CD4-positive, alpha-beta memory T cell (primary cell): ENCODE measurements around the gene MYO18A. TPM values are rescaled to one million over a fixed set of nuclear protein-coding genes. Genes with fewer than 3 reads are reported as not detected.

ENCODE experiments used
- CTCF ChIA-PET: fragments of 350-600 bp; sonication (Branson Sonifier 250); formaldehyde crosslinking; loops from one replicate; lab custom pipeline; 2021; ENCODE audit warnings: inconsistent platforms; ENCODE audit not compliant: partially characterized antibody; lab: Charles Lee
- POLR2A ChIA-PET: fragments of 350-600 bp; sonication (Branson Sonifier 250); formaldehyde crosslinking; loops from one replicate; lab custom pipeline; 2021; ENCODE audit not compliant: partially characterized antibody; lab: Charles Lee
- DNase-seq, 5 donors: peaks; one replicate each; pipeline versions ENCODE4 v3.0.0 to v3.0.0-alpha.2; 2020 to 2022; ENCODE audit warnings: mixed read lengths in 1 of 5
- H3K27ac ChIP-seq: one replicate; pipeline ENCODE4 v1.7.0; 2013; ENCODE audit warnings: low read depth, low read length
- H3K27me3 ChIP-seq: 2 replicates; pipeline ENCODE4 v1.7.0; 2013; ENCODE audit warnings: mild to moderate bottlenecking, low read length, moderate library complexity; ENCODE audit not compliant: insufficient read depth
- H3K36me3 ChIP-seq: 2 replicates; pipeline ENCODE4 v1.7.0; 2013; ENCODE audit warnings: mild to moderate bottlenecking, low read length, moderate library complexity; ENCODE audit not compliant: insufficient read depth
- H3K4me1 ChIP-seq: 2 replicates; pipeline ENCODE4 v1.7.0; 2013; ENCODE audit warnings: mild to moderate bottlenecking, low read length, moderate library complexity; ENCODE audit not compliant: insufficient read depth
- H3K4me3 ChIP-seq, 2 donors: one replicate each; pipeline ENCODE4 v1.7.0; 2013; ENCODE audit warnings: low read length in 2 of 2, mild to moderate bottlenecking in 1 of 2
- H3K9me3 ChIP-seq, 2 donors: one replicate each; pipeline ENCODE4 v1.7.0; 2013; ENCODE audit warnings: low read length in 2 of 2, control low read depth in 1 of 2; ENCODE audit not compliant: control insufficient read depth in 1 of 2
- H3K27ac Mint-ChIP-seq, 7 donors: one replicate each; pipeline ENCODE4 v1.8.0; 2020 to 2021; ENCODE audit warnings: mixed read lengths in 7 of 7, mild to moderate bottlenecking in 6 of 7, inconsistent platforms in 3 of 7, moderate library complexity in 3 of 7
- H3K27me3 Mint-ChIP-seq, 2 donors: one replicate each; pipeline ENCODE4 v1.8.0; 2020 to 2021; ENCODE audit warnings: mixed read lengths in 2 of 2
- H3K36me3 Mint-ChIP-seq, 2 donors: one replicate each; pipeline ENCODE4 v1.8.0; 2020 to 2021; ENCODE audit warnings: mixed read lengths in 2 of 2, inconsistent platforms in 1 of 2, mild to moderate bottlenecking in 1 of 2
- H3K4me1 Mint-ChIP-seq, 4 donors: one replicate each; pipeline ENCODE4 v1.8.0; 2020 to 2021; ENCODE audit warnings: mixed read lengths in 4 of 4, mild to moderate bottlenecking in 1 of 4
- H3K4me3 Mint-ChIP-seq, 8 donors: one replicate each; pipeline ENCODE4 v1.8.0; 2020 to 2021; ENCODE audit warnings: mixed read lengths in 8 of 8, mild to moderate bottlenecking in 7 of 8, moderate library complexity in 6 of 8, inconsistent platforms in 3 of 8
- H3K9me3 Mint-ChIP-seq, 8 donors: one replicate each; pipeline ENCODE4 v1.8.0; 2020 to 2021; ENCODE audit warnings: mixed read lengths in 8 of 8, mild to moderate bottlenecking in 5 of 8, inconsistent platforms in 3 of 8, moderate library complexity in 1 of 8
- intact Hi-C: fragments of 100-400 bp; cut with micrococcal nuclease; formaldehyde crosslinking; loops from one replicate; pipeline ENCODE4 v1.15.1; 2023
- polyA plus RNA-seq, 2 donors: library from polyadenylated mRNA; unstranded; fragments of 300-500 nt; fragmentation: Illumina TruSeq; gene quantifications; one replicate each; pipeline ENCODE4 v1.2.3, GENCODE V29; 2021
- total RNA-seq, 2 experiments: library from RNA; stranded (reverse); gene quantifications; one replicate each; pipeline ENCODE4 v1.2.3, GENCODE V29; 2021

MYO18A gene
- total and polyA plus RNA-seq, 4 experiments from 2014 or later, result 6.0 to 136 (median 89.5) TPM

GRCh38 chr17:29108823-29109476, 71.2 kb downstream of the MYO18A start:
- H3K4me3 ChIP-seq, result no peak overlapping the region
- no peaks in the 10 kb centered on the region for H3K4me1 ChIP-seq
- Mint-ChIP-seq H3K9me3 (peaks cover 0 to 2% (median 0%) of the 10 kb centered on the region in 8 donors), H3K36me3 (peaks cover 52 to 71% of the 10 kb centered on the region in 2 donors), H3K4me1 (peaks cover 0 to 7% (median 3%) of the 10 kb centered on the region in 4 donors), H3K27ac (peak overlapping the region in 1 of 7 donors; percentile 47), H3K27me3 (no peaks in the 10 kb centered on the region), H3K4me3 (no peak overlapping the region)
- peak in 1 of 5 donors; percentile 2 for DNase-seq
- no peaks in the 10 kb centered on the region for H3K27me3 ChIP-seq
- no peak overlapping the region for H3K27ac ChIP-seq
- intact Hi-C loops, result no loop called here
- CTCF ChIA-PET, result interaction anchor here (0.8 to 13.7 kb wide), 3 partner anchors 8 to 382 kb away, joined by 3 to 318 read pairs (median 7); no protein-coding TSS in a partner anchor
- POLR2A ChIA-PET, result no interaction called here
- H3K9me3 ChIP-seq, result no peaks in the 10 kb centered on the region
- H3K36me3 ChIP-seq, result peaks cover 84% of the 10 kb centered on the region

GRCh38 chr17:29107933-29108822, 72.0 kb downstream of the MYO18A start:
- POLR2A ChIA-PET, result no interaction called here
- Histone ChIP-seq H3K4me1 (no peaks in the 10 kb centered on the region), H3K4me3 (no peak overlapping the region), H3K27ac (no peak overlapping the region), H3K27me3 (no peaks in the 10 kb centered on the region), H3K9me3 (no peaks in the 10 kb centered on the region), H3K36me3 (peaks cover 84% of the 10 kb centered on the region)
- CTCF ChIA-PET, result interaction anchor here (0.5 to 13.7 kb wide), 6 partner anchors 9 to 342 kb away, joined by 3 to 318 read pairs (median 4); no protein-coding TSS in a partner anchor
- peaks cover 0 to 7% (median 3%) of the 10 kb centered on the region in 4 donors for H3K4me1 Mint-ChIP-seq
- H3K27ac Mint-ChIP-seq, result peak overlapping the region in 1 of 7 donors; percentile 65
- DNase-seq, result peak in 1 of 5 donors; percentile 30
- H3K27me3 Mint-ChIP-seq, result no peaks in the 10 kb centered on the region
- H3K36me3 Mint-ChIP-seq, result peaks cover 55 to 78% of the 10 kb centered on the region in 2 donors
- H3K4me3 Mint-ChIP-seq, result no peak overlapping the region
- H3K9me3 Mint-ChIP-seq, result peaks cover 0 to 2% (median 0%) of the 10 kb centered on the region in 8 donors
- intact Hi-C loops, result no loop called here

- Mint-ChIP-seq H3K4me1 (peaks cover 0 to 12% (median 2%) of the 10 kb centered on the region in 4 donors), H3K4me3 (no peak overlapping the region), H3K27me3 (no peaks in the 10 kb centered on the region), H3K27ac (peak overlapping the region in 2 of 7 donors; percentile 15 to 35), H3K36me3 (peaks cover 57 to 77% of the 10 kb centered on the region in 2 donors), H3K9me3 (no peaks in the 10 kb centered on the region)
- intact Hi-C loops, result no loop called here
- Histone ChIP-seq H3K27ac (no peak overlapping the region), H3K27me3 (no peaks in the 10 kb centered on the region), H3K36me3 (peaks cover 79% of the 10 kb centered on the region), H3K4me3 (no peak overlapping the region), H3K9me3 (no peaks in the 10 kb centered on the region), H3K4me1 (no peaks in the 10 kb centered on the region)
- CTCF ChIA-PET, result interaction anchor here (0.7 to 13.7 kb wide), 5 partner anchors 9 to 143 kb away, joined by 3 to 318 read pairs (median 4); no protein-coding TSS in a partner anchor
- POLR2A ChIA-PET, result no interaction called here
- no peak for DNase-seq
These were observed 73.1 kb downstream of the MYO18A start for GRCh38 chr17:29107084-29107483.

- H3K36me3 ChIP-seq, result peaks cover 70% of the 10 kb centered on the region
- no peaks in the 10 kb centered on the region for H3K9me3 ChIP-seq
- H3K4me1 Mint-ChIP-seq, result peaks cover 0 to 16% (median 2%) of the 10 kb centered on the region in 4 donors
- ChIA-PET POLR2A (interaction anchor here (1.0 to 1.5 kb wide), 2 partner anchors 13 to 153 kb away, joined by 3 to 4 read pairs; no protein-coding TSS in a partner anchor), CTCF (interaction anchor here (1.1 kb wide), 1 partner anchor 150 kb away, joined by 3 read pairs; no protein-coding TSS in a partner anchor)
- no peak for DNase-seq
- peak overlapping the region in 2 of 7 donors; percentile 37 to 46 for H3K27ac Mint-ChIP-seq
- intact Hi-C loops, result no loop called here
- H3K9me3 Mint-ChIP-seq, result peaks cover 0 to 2% (median 0%) of the 10 kb centered on the region in 8 donors
- no peak overlapping the region for H3K27ac ChIP-seq
- H3K4me3 ChIP-seq, result no peak overlapping the region
- no peaks in the 10 kb centered on the region for H3K4me1 ChIP-seq
- H3K27me3 Mint-ChIP-seq, result no peaks in the 10 kb centered on the region
- H3K4me3 Mint-ChIP-seq, result no peak overlapping the region
- no peaks in the 10 kb centered on the region for H3K27me3 ChIP-seq
- peaks cover 43 to 77% of the 10 kb centered on the region in 2 donors for H3K36me3 Mint-ChIP-seq
These were observed 76.9 kb downstream of the MYO18A start for GRCh38 chr17:29103341-29103740.

GRCh38 chr17:29102741-29103181, 77.4 kb downstream of the MYO18A start:
- H3K27ac Mint-ChIP-seq, result peak overlapping the region in 2 of 7 donors; percentile 50 to 70
- no peaks in the 10 kb centered on the region for H3K4me1 ChIP-seq
- peaks cover 45 to 78% of the 10 kb centered on the region in 2 donors for H3K36me3 Mint-ChIP-seq
- peaks cover 70% of the 10 kb centered on the region for H3K36me3 ChIP-seq
- H3K27ac ChIP-seq, result no peak overlapping the region
- H3K9me3 ChIP-seq, result no peaks in the 10 kb centered on the region
- peaks cover 0 to 16% (median 2%) of the 10 kb centered on the region in 4 donors for H3K4me1 Mint-ChIP-seq
- ChIA-PET POLR2A (interaction anchor here (1.0 to 1.7 kb wide), 2 partner anchors 11 to 14 kb away, joined by 4 read pairs; no protein-coding TSS in a partner anchor), CTCF (interaction anchor here (1.1 kb wide), 1 partner anchor 149 kb away, joined by 3 read pairs; no protein-coding TSS in a partner anchor)
- H3K27me3 ChIP-seq, result no peaks in the 10 kb centered on the region
- H3K4me3 ChIP-seq, result no peak overlapping the region
- intact Hi-C loops, result no loop called here
- no peak for DNase-seq
- H3K9me3 Mint-ChIP-seq, result peaks cover 0 to 2% (median 0%) of the 10 kb centered on the region in 8 donors
- no peak overlapping the region for H3K4me3 Mint-ChIP-seq
- H3K27me3 Mint-ChIP-seq, result no peaks in the 10 kb centered on the region

GRCh38 chr17:29102046-29102445, 78.2 kb downstream of the MYO18A start:
- Mint-ChIP-seq H3K9me3 (peaks cover 0 to 2% (median 0%) of the 10 kb centered on the region in 8 donors), H3K27me3 (no peaks in the 10 kb centered on the region), H3K4me3 (no peak overlapping the region), H3K36me3 (peaks cover 50 to 81% of the 10 kb centered on the region in 2 donors), H3K27ac (peak overlapping the region in 2 of 7 donors; percentile 36 to 66), H3K4me1 (peaks cover 0 to 16% (median 2%) of the 10 kb centered on the region in 4 donors)
- H3K27me3 ChIP-seq, result no peaks in the 10 kb centered on the region
- no peak for DNase-seq
- peaks cover 73% of the 10 kb centered on the region for H3K36me3 ChIP-seq
- H3K4me1 ChIP-seq, result no peaks in the 10 kb centered on the region
- ChIA-PET CTCF (interaction anchor here (0.8 to 1.0 kb wide), 2 partner anchors 14 to 15 kb away, joined by 3 read pairs; no protein-coding TSS in a partner anchor), POLR2A (interaction anchor here (1.7 kb wide), 1 partner anchor 10 kb away, joined by 4 read pairs; no protein-coding TSS in a partner anchor)
- no peak overlapping the region for H3K27ac ChIP-seq
- no peak overlapping the region for H3K4me3 ChIP-seq
- no peaks in the 10 kb centered on the region for H3K9me3 ChIP-seq
- intact Hi-C loops, result no loop called here
